ENCODE data around the gene TVP23A.
"Not testable (repeated sequence)": the region's sequence is repeated elsewhere in the genome, so short reads cannot be mapped to it uniquely, and the experiment has no call there.

TVP23A gene

DNA sequence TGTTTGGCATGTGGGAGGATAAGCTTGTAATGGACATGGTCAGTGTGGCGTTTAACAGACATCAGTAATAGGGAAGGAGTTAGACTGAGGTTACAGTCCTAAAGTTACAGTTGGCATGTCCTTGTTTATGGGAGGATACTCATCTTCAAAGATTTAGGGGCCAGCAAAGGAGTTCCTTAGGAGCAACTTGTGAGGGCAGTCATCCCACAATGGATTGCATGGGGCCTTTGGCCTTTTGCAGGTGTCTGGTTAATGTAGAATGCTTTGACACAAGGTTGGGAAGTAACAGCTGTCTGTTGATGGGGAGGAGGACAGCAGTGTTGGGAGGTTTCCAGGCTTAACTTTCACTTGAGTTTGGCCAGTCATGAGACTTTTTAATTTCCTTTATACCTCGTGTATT lies 72.8 kb downstream of the TVP23A start:
- no peak overlapping the region for H3K27ac ChIP-seq (ENCODE audit: low read depth, low read length, severe bottlenecking)
- WGBS, 2 experiments (ENCODE audit: insufficient coverage in 2 of 2), result 89 to 100% methylated on average over 1 of the region's 2 CpGs
- H3K4me1 ChIP-seq (ENCODE audit: control insufficient read depth, insufficient read depth, low read length, poor library complexity, severe bottlenecking), result peaks cover 2% of the 10 kb centered on the region
- peaks cover 20% of the 10 kb centered on the region for H3K36me3 ChIP-seq (ENCODE audit: control insufficient read depth, insufficient read depth, low read length)
- no peaks in the 10 kb centered on the region for H3K9me3 ChIP-seq (ENCODE audit: control insufficient read depth, low read length)
- H3K4me3 ChIP-seq (ENCODE audit: extremely low read depth, insufficient read depth, low read length, poor library complexity, severe bottlenecking), result no peak overlapping the region

DNA sequence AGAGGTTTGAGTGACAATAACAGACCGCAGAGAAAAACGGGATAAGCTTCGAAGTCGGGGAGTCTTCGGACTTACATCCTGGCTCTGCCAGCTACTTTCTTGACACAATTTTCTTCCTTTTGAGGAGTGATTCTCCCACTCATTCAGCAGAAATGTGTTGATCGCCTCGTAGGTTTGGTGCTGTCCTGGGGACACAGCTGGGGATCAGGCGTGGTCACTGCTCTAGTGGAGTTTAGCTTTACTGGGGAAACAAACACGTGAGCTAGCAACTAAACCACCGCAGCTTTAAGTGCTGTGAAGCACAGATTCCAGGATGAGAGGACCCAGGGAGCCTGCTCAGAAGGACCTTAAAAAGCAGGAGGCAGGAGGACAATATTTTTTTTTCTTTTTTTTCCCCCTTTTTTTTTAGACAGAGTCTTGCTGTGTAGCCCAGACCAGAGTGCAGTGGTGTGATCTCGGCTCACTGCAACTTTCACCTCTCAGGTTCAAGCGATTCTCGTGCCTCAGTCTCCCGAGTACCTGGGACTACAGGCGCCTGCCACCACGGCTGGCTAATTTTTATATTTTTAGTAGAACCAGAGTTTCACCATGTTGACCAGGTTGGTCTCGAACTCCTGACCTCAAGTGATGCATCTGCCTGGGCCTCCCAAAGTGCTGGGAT lies 74.1 kb downstream of the TVP23A start:
- Histone ChIP-seq H3K4me3 (ENCODE audit: extremely low read depth, insufficient read depth, low read length, poor library complexity, severe bottlenecking) (peak overlapping the region; percentile 48), H3K36me3 (ENCODE audit: control insufficient read depth, insufficient read depth, low read length) (peaks cover 16% of the 10 kb centered on the region), H3K27ac (ENCODE audit: low read depth, low read length, severe bottlenecking) (peak overlapping the region; percentile 53), H3K4me1 (ENCODE audit: control insufficient read depth, insufficient read depth, low read length, poor library complexity, severe bottlenecking) (peaks cover 2% of the 10 kb centered on the region), H3K9me3 (ENCODE audit: control insufficient read depth, low read length) (no peaks in the 10 kb centered on the region)
- WGBS, 2 experiments (ENCODE audit: insufficient coverage in 2 of 2), result 44 to 50% methylated on average over 15 to 17 of the region's 17 CpGs

DNA sequence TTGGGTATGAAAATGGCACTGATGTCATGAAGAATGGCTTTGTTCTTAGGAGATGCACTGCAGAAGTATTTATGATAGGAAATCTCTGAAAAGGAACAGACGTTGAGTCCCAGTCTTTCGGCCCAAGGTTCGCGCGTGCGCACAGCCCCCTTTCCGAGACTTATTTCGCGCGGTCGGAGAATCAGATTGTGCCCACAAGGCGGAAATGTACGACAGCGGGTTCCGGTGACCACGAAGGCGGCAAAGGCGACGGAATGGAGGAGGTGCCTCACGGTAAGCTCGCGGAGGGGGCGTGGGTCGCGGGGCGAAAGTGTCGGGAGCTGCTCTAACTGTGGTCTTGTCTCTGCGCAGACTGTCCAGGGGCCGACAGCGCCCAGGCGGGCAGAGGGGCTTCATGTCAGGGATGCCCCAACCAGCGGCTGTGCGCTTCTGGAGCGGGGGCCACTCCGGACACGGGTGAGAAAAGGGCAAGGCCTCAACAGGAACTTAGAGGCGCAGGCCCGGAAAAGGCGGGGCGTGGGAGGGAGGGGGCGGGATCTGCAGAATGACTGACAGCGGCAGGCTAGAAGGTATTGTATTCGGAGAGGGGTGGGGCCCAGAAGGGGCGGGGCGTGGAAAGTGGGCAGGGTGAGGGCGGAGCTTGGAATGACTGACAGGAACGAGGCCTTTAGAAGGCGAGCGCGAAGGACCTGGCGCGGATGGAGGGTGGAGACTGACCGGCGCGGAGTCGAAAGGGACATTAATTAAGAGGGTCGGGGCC lies 74.8 kb downstream of the TVP23A start, which contains the start of gene NUBP1:
TSS of gene NUBP1 (plus strand) at position 233 of the 760 bp plus-strand sequence. CDS start at position 255, 22 bp downstream.
- H3K36me3 ChIP-seq (ENCODE audit: control insufficient read depth, insufficient read depth, low read length), result peaks cover 16% of the 10 kb centered on the region
- 1 to 2% methylated on average over 42 to 57 of the region's 57 CpGs for WGBS, 2 experiments (ENCODE audit: insufficient coverage in 2 of 2)

DNA sequence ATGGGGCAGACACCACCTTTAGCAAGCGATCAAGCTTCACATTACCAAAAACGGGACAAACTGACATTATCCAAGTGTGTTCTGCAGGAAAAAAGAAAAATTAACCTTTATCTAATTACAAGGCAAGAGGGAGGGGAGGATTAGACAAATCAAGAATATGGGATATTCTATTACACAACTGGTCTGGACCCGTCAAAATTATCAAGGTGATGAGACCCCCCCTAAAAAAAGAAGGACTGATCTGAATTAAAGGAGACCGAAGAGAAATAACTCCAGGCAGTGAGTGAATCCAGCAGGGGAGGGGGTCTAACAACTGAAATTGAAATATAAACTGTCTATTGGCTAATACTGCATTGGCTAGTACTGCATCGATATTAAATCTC lies 75.4 kb downstream of the TVP23A start:
- H3K36me3 ChIP-seq (ENCODE audit: control insufficient read depth, insufficient read depth, low read length), result peaks cover 10% of the 10 kb centered on the region
- H3K27ac ChIP-seq (ENCODE audit: low read depth, low read length, severe bottlenecking), result peak overlapping the region; percentile 38
- no peaks in the 10 kb centered on the region for H3K9me3 ChIP-seq (ENCODE audit: control insufficient read depth, low read length)
- H3K4me3 ChIP-seq (ENCODE audit: extremely low read depth, insufficient read depth, low read length, poor library complexity, severe bottlenecking), result peak overlapping the region; percentile 48
- H3K4me1 ChIP-seq (ENCODE audit: control insufficient read depth, insufficient read depth, low read length, poor library complexity, severe bottlenecking), result peaks cover 2% of the 10 kb centered on the region
- 20 to 29% methylated on average over 2 of the region's 5 CpGs for WGBS, 2 experiments (ENCODE audit: insufficient coverage in 2 of 2)

More for the DNA sequence above, 74.8 kb downstream of the TVP23A start, which contains the start of gene NUBP1:
- H3K9me3 ChIP-seq (ENCODE audit: control insufficient read depth, low read length), result no peaks in the 10 kb centered on the region
- peak within 1 kb of the TSS; percentile 94 for H3K27ac ChIP-seq (ENCODE audit: low read depth, low read length, severe bottlenecking)
- H3K4me1 ChIP-seq (ENCODE audit: control insufficient read depth, insufficient read depth, low read length, poor library complexity, severe bottlenecking), result peaks cover 2% of the 10 kb centered on the region
- H3K4me3 ChIP-seq (ENCODE audit: extremely low read depth, insufficient read depth, low read length, poor library complexity, severe bottlenecking), result peak within 1 kb of the TSS; percentile 48

DNA sequence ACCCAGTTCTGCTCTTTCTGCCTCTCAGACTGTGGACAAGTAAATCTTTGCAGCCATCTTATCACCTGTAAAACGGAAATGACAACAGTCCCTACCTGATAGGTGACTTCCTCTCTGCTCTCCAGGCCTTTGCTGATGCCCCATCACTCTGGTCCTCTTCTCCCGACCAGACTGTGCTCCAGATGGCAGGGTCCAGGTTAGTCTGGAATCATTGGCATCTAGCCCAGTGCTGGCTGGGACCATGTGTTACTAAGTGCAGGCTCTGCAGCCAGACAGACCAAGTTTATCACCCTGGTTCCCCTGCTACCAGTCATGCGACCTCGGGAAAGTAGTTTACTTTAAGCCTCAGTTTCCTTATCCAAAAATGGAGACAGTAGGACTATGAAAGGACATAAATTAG lies 76.8 kb downstream of the TVP23A start:
- Histone ChIP-seq H3K4me3 (ENCODE audit: extremely low read depth, insufficient read depth, low read length, poor library complexity, severe bottlenecking) (no peak overlapping the region), H3K4me1 (ENCODE audit: control insufficient read depth, insufficient read depth, low read length, poor library complexity, severe bottlenecking) (peaks cover 2% of the 10 kb centered on the region), H3K27ac (ENCODE audit: low read depth, low read length, severe bottlenecking) (no peak overlapping the region), H3K9me3 (ENCODE audit: control insufficient read depth, low read length) (no peaks in the 10 kb centered on the region), H3K36me3 (ENCODE audit: control insufficient read depth, insufficient read depth, low read length) (no peaks in the 10 kb centered on the region)
- 84 to 93% methylated on average over 2 to 3 of the region's 4 CpGs for WGBS, 2 experiments (ENCODE audit: insufficient coverage in 2 of 2)

DNA sequence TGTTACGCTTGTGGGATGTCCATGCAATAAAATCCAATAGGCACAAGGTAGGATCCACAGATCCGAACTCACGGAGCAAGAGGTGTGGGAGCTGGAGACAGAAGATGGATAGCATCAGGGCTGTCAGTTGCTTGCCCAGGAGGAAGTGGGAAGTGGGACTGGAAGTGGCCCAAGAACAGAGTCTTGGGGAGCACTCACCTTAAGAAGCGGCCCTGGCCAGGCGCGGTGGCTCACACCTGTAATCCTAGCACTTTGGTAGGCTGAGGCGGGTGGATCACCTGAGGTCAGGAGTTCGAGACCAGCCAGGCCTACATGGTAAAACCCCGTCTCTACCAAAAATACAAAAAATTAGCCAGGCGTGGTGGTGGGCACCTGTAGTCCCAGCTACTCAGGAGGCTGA lies 77.3 kb downstream of the TVP23A start:
- WGBS, 2 experiments (ENCODE audit: insufficient coverage in 2 of 2), result 88 to 94% methylated on average over 9 of the region's 10 CpGs

DNA sequence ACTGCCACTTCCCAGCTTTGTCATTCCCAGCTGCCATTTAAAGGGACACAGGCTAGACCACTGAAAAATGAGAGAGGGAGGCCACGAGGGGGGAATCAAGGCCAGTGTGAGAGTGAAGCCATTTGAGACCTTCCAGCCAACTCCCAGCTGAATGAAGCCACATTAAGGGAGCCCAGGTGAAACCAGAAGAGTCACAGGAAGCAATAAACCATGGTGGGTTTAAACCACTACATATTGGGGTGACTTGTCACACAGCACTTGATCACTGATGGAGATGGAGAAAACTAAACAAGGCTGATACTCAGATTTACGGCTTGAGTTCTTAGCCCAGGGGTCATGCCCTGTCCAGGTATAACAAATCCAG lies 77.8 kb downstream of the TVP23A start:
- Histone ChIP-seq H3K4me1 (ENCODE audit: control insufficient read depth, insufficient read depth, low read length, poor library complexity, severe bottlenecking) (peaks cover 2% of the 10 kb centered on the region), H3K9me3 (ENCODE audit: control insufficient read depth, low read length) (no peaks in the 10 kb centered on the region), H3K4me3 (ENCODE audit: extremely low read depth, insufficient read depth, low read length, poor library complexity, severe bottlenecking) (no peak overlapping the region), H3K36me3 (ENCODE audit: control insufficient read depth, insufficient read depth, low read length) (no peaks in the 10 kb centered on the region), H3K27ac (ENCODE audit: low read depth, low read length, severe bottlenecking) (no peak overlapping the region)
- WGBS, 2 experiments (ENCODE audit: insufficient coverage in 2 of 2), result 77 to 94% methylated on average over 1 to 2 of the region's 2 CpGs

More for the DNA sequence above, 77.3 kb downstream of the TVP23A start:
- not testable (repeated sequence) for H3K36me3 ChIP-seq (ENCODE audit: control insufficient read depth, insufficient read depth, low read length); H3K4me1 ChIP-seq (ENCODE audit: control insufficient read depth, insufficient read depth, low read length, poor library complexity, severe bottlenecking); H3K9me3 ChIP-seq (ENCODE audit: control insufficient read depth, low read length); H3K4me3 ChIP-seq (ENCODE audit: extremely low read depth, insufficient read depth, low read length, poor library complexity, severe bottlenecking); H3K27ac ChIP-seq (ENCODE audit: low read depth, low read length, severe bottlenecking)

DNA sequence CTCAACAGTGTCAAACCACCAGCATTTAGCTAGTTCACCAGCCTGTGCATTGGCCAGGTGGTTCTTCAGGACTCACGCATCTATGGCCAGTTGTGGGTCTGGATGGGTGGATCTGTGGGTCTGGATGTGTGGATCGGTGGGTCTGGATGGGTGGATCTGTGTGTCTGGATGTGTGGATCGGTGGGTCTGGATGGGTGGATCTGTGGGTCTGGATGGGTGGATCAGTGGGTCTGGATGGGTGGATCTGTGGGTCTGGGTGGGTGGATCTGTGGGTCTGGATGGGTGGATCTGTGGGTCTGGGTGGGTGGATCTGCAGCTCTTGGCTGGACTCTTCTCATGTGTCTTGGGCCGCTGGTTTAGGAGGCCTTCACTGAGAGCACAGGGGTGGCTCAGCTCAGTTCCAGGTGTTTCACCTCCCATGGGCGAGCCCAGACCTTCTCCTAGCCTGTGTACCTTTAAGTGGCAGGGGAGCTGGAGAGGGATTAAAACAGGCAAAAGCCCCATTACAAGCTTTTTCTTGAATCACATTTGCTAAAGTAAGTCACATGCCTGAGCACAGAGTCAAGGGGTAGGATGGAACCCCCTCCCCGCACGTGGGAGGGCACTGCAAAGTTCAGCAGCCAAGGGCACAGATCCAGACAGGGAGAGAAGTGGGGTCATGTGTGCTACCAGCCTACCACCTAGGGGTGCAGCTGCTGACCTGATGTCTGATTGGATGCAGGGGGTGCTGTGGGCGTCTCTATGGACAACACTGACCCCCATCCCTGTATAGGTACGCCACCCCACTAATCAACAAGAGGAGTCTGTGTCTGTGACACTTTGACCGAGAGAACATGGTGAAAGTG lies 78.4 kb downstream of the TVP23A start:
- H3K4me1 ChIP-seq (ENCODE audit: control insufficient read depth, insufficient read depth, low read length, poor library complexity, severe bottlenecking), result peaks cover 2% of the 10 kb centered on the region
- H3K27ac ChIP-seq (ENCODE audit: low read depth, low read length, severe bottlenecking), result no peak overlapping the region
- 87 to 94% methylated on average over 3 to 6 of the region's 10 CpGs for WGBS, 2 experiments (ENCODE audit: insufficient coverage in 2 of 2)
- no peak overlapping the region for H3K4me3 ChIP-seq (ENCODE audit: extremely low read depth, insufficient read depth, low read length, poor library complexity, severe bottlenecking)
- H3K36me3 ChIP-seq (ENCODE audit: control insufficient read depth, insufficient read depth, low read length), result no peaks in the 10 kb centered on the region
- no peaks in the 10 kb centered on the region for H3K9me3 ChIP-seq (ENCODE audit: control insufficient read depth, low read length)

DNA sequence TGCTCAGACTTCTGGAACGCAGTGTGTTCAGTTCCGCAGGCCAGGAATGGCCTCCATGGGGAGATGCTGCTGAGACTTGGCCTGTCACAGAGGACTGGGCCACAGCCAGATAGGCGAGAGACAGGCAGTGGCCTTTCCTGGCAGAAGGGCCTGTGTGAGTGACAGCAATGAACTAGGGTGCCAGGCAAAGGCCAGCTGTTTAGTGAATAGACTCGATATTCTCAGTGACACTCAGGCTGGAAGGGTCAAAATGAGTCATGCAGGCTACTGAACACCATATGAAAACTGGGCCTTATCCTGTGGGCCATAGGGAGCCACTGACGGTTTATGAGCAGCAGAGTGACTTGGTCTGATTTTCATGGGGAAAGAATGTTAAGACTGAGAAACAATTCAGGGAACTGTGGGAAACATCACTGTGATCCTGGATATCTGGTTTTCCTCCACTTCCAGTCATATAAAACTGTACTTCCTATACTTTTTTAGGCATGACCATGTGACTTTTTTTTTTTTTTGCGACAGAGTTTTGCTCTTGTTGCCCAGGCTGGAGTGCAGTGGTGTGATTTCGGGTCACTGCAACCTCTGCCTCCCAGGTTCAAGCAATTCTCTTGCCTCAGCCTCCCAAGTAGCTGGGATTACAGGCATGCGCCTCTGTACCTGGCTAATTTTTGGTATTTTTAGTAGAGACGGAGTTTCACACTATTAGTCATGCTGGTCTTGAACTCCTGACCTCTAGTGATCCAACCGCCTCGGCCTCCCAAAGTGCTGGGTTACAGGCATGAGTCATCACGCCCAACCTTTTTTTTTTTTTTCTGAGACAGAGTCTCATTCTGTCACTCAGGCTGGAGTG lies 80.1 kb downstream of the TVP23A start:
- Histone ChIP-seq H3K27ac (ENCODE audit: low read depth, low read length, severe bottlenecking) (peak overlapping the region; percentile 75), H3K36me3 (ENCODE audit: control insufficient read depth, insufficient read depth, low read length) (no peaks in the 10 kb centered on the region), H3K9me3 (ENCODE audit: control insufficient read depth, low read length) (peaks cover under 1% of the 10 kb centered on the region), H3K4me3 (ENCODE audit: extremely low read depth, insufficient read depth, low read length, poor library complexity, severe bottlenecking) (no peak overlapping the region), H3K4me1 (ENCODE audit: control insufficient read depth, insufficient read depth, low read length, poor library complexity, severe bottlenecking) (no peaks in the 10 kb centered on the region)
- WGBS, 2 experiments (ENCODE audit: insufficient coverage in 2 of 2), result 81 to 85% methylated on average over 9 of the region's 12 CpGs

DNA sequence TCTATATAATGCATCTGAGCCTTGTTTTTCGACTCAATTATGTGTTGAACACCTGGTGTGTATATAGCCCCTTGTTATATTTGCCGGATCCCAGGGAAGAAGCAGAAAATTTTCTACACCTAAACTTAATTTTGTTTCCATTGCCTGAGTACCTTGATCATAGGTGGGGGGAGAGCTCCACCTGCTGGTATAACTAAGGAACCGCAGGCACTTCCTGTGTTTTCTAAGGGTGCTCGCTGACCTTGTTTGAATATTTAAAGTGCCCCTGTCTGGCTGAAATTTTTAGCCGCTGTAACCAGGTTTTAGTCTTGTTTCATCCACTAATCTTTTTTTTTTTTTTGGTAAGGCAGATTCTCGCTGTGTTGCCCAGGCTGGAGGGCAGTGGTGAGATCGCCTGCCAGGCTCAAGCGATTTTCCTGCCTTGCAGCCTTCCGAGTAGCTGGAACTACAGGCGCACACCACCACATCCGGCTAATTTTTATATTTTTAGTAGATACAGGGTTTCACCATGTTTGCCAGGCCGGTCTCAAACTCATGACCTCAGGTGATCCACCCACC lies 81.4 kb downstream of the TVP23A start:
- Histone ChIP-seq H3K9me3 (ENCODE audit: control insufficient read depth, low read length) (peaks cover 6% of the 10 kb centered on the region), H3K4me1 (ENCODE audit: control insufficient read depth, insufficient read depth, low read length, poor library complexity, severe bottlenecking) (no peaks in the 10 kb centered on the region), H3K4me3 (ENCODE audit: extremely low read depth, insufficient read depth, low read length, poor library complexity, severe bottlenecking) (no peak overlapping the region), H3K36me3 (ENCODE audit: control insufficient read depth, insufficient read depth, low read length) (no peaks in the 10 kb centered on the region), H3K27ac (ENCODE audit: low read depth, low read length, severe bottlenecking) (no peak overlapping the region)
- 7 to 70% methylated on average over 4 to 7 of the region's 12 CpGs for WGBS, 2 experiments (ENCODE audit: insufficient coverage in 2 of 2)

Data from mesodermal cell (in vitro differentiated cells).